Left lung (tissue), 10 donors: ENCODE results near the gene DPM1. TPM values are rescaled to one million over a fixed set of nuclear protein-coding genes. Genes with fewer than 3 reads are reported as not detected.

Experiments
- ATAC-seq: fragments of 200-7000 bp; cut with Tn5 transposase; one replicate; pipeline ENCODE4 v1.9.1; 2020; ENCODE audit warnings: moderate library complexity
- DNase-seq, 4 donors: peaks; one replicate each; pipeline ENCODE4 v3.0.0-alpha.2; 2013 to 2020
- H3K27ac ChIP-seq, 2 donors: fragments of 200-600 bp; sonication (generic) in 1 of 2; one replicate each; pipeline versions ENCODE4 v1.5.0 to v1.8.0; 2020 to 2021
- H3K27me3 ChIP-seq, 2 donors: fragments of 200-600 bp; sonication (generic) in 1 of 2; one replicate each; pipeline versions ENCODE4 v1.5.0 to v1.8.0; 2020 to 2021
- H3K36me3 ChIP-seq, 2 donors: fragments of 200-600 bp; sonication (generic) in 1 of 2; one replicate each; pipeline versions ENCODE4 v1.5.0 to v1.8.0; 2020 to 2021
- H3K4me1 ChIP-seq, 2 donors: fragments of 200-600 bp; one replicate each; pipeline ENCODE4 v1.8.0; 2021
- H3K4me3 ChIP-seq, 2 donors: fragments of 200-600 bp; sonication (generic) in 1 of 2; one replicate each; pipeline versions ENCODE4 v1.5.0 to v1.8.0; 2020 to 2021; ENCODE audit warnings: mild to moderate bottlenecking in 1 of 2
- H3K9me3 ChIP-seq, 2 donors: fragments of 200-600 bp; sonication (generic) in 1 of 2; one replicate each; pipeline versions ENCODE4 v1.5.0 to v1.8.0; 2020 to 2021
- CTCF ChIP-seq, 2 donors: fragments of 200-600 bp; sonication (generic) in 1 of 2; IDR thresholded peaks; one replicate each; pipeline versions ENCODE4 v1.5.0 to v1.8.0; 2021; ENCODE audit warnings: antibody characterized with exemption in 2 of 2
- intact Hi-C, 2 donors: fragments of 100-400 bp; cut with DNase I; formaldehyde crosslinking; loops; one replicate each; pipeline versions ENCODE4 v1.11.2 to v1.14.2; 2022
- polyA plus RNA-seq, 6 donors: library from polyadenylated mRNA; unstranded; fragments of 120-200 nt; gene quantifications; one replicate each; pipeline ENCODE4 v1.2.1, GENCODE V29; 2013; ENCODE audit not compliant: insufficient read length in 6 of 6
- total RNA-seq, 2 donors: library from RNA; stranded (reverse); fragmentation: NEBNext Ultra II Directional; extraction: Animal tissue kit (Norgen Biotek cat#: 25700); gene quantifications; one replicate each; pipeline ENCODE4 v1.2.1, GENCODE V29; 2021
- donor health status: DM: no; HTN: yes; CAD: no.
- donor health status: DM: no; HTN: no; CAD: no.

The DPM1 gene
- total and polyA plus RNA-seq, 8 donors, result 31.9 to 63.3 (median 56.4) TPM

DNA sequence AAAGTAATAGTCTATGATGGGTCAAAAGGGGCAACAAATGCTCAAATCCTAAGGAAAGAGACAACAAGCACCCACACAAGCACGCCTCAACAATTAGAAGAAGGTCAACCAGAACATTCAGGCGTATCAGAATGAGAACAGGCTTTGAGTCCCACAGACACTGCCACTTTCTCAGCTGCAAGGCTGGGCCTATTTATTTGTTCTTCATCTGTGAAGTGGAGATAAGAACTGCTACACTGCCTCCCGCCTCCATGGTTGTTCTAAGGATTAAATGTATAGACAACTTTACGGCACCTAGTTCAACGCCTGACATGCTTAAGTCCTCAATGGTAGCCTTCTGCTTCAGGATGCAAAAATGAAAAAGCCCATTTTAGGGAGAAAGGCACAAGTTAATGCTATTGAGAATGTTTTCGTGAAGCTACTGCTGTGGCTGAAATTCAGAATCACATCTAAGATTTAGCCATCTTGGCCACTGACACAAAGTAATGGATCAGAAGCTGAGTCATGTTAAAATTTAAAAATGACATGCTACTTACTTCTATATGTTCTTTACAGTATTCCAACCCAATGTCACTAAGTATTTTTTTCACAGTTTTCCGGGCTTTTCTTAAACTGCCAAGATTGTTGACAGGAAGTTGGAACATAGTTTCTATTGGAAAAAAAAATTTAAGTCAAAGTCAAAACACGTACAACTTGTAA, 54.8 kb downstream of the DPM1 start:
- no peak for TF ChIP-seq CTCF (IDR thresholded peaks at IDR 0.05)
- ATAC-seq (no peak), DNase-seq (no peak)
- peaks cover 0 to 32% of the 10 kb centered on the region in 2 donors for H3K36me3 ChIP-seq
- intact Hi-C loops, result no loop called here
- H3K27me3 ChIP-seq, result no peaks in the 10 kb centered on the region
- no peak overlapping the region for H3K27ac ChIP-seq
- H3K9me3 ChIP-seq, result no peaks in the 10 kb centered on the region
- H3K4me3 ChIP-seq, result no peak overlapping the region
- H3K4me1 ChIP-seq, result peaks cover 4 to 20% of the 10 kb centered on the region in 2 donors

DNA sequence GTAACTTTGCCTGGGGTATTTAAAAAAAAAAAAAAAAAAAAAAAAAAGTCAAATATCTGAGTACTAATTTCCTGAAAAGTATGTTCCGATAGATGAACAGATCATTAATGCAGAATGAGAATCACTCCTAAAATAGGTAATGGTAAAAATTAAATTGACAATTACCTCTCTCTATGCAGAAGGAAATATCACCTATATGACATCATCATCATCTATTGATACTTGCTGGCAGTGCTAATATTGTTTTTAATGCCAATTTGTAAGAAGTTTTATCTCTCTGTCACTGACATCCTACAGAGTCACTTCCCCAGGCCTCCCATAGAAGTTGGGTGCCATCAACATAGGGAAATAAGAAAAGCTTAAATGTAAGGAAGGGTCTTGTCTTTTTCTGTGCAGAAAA, 57.0 kb downstream of the DPM1 start:
- ATAC-seq (no peak), DNase-seq (no peak)
- H3K9me3 ChIP-seq, result no peaks in the 10 kb centered on the region
- H3K4me3 ChIP-seq, result no peak overlapping the region
- peaks cover 0 to 54% of the 10 kb centered on the region in 2 donors for H3K36me3 ChIP-seq
- peaks cover 4 to 12% of the 10 kb centered on the region in 2 donors for H3K4me1 ChIP-seq
- intact Hi-C loops, result no loop called here
- TF ChIP-seq CTCF (IDR thresholded peaks at IDR 0.05), result no peak
- no peak overlapping the region for H3K27ac ChIP-seq
- H3K27me3 ChIP-seq, result no peaks in the 10 kb centered on the region

- Histone ChIP-seq H3K36me3 (peaks cover 0 to 64% of the 10 kb centered on the region in 2 donors), H3K27me3 (no peaks in the 10 kb centered on the region), H3K9me3 (no peaks in the 10 kb centered on the region), H3K4me1 (peaks cover 4 to 10% of the 10 kb centered on the region in 2 donors), H3K4me3 (no peak overlapping the region), H3K27ac (no peak overlapping the region)
- DNase-seq (no peak), ATAC-seq (no peak)
- TF ChIP-seq CTCF (IDR thresholded peaks at IDR 0.05), result no peak
- intact Hi-C loops, result no loop called here
Measured at GRCh38 chr20:50900261-50900660, 58.1 kb downstream of the DPM1 start.

DNA sequence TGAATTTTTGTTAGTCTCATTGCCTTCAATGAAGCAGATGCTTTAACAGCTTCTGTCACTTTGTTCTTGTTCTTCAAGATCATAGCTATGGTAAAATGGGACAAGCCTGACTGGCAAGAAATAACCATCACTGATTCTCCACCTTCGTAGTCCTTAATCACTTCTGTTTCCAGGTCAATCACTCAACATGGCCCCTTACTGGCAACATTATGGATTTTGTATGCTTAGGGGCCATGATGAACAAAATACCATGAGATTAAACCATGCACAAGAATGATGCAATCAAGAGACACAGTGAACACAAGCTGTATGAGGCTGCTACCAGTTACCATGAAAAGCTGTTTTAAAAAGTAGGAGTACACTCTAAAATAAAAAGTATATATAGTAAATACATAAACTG, 59.9 kb downstream of the DPM1 start:
- TF ChIP-seq CTCF (IDR thresholded peaks at IDR 0.05), result no peak
- DNase-seq (no peak), ATAC-seq (no peak)
- intact Hi-C loops, result no loop called here
- Histone ChIP-seq H3K36me3 (peaks cover 0 to 81% of the 10 kb centered on the region in 2 donors), H3K27ac (no peak overlapping the region), H3K27me3 (no peaks in the 10 kb centered on the region), H3K4me1 (peaks cover 0 to 1% of the 10 kb centered on the region in 2 donors), H3K9me3 (no peaks in the 10 kb centered on the region), H3K4me3 (no peak overlapping the region)

DNA sequence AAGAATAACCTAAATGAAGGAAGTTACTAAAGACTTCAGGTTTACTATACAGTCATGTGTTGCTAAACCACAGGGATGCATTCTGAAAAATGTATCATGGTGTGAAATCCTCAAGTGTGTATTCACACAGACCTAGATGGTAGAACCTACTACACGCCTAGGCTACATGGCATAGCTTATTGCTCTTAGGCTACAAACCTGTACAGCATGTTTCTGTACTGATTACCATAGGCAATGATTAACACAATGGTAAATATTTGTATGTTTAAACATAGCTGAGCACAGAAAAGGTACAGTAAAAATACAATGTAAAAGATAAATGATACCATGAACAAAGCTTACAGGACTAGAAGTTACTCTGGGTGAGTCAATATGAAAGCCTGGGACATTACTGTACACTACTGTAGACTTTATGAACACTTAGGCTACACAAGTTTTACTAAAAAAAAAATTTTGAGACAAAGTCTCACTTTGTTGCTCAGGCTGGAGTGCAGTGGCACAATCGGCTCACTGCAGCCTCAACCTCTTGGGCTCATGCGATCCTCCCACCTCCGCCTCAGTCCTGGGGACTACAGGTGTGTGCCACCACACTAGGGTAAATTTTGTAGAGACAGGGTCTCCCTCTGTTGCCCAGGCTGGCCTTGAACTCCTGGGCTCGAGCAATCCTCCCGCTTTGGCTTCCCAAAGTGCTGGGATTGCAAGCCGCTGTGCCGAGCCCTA, 63.1 kb downstream of the DPM1 start:
- intact Hi-C loops, result no loop called here
- peaks cover 0 to 99% of the 10 kb centered on the region in 2 donors for H3K36me3 ChIP-seq
- no peak for DNase-seq
- TF ChIP-seq CTCF (IDR thresholded peaks at IDR 0.05), result no peak
- ATAC-seq, result no peak
- no peaks in the 10 kb centered on the region for H3K9me3 ChIP-seq
- H3K27ac ChIP-seq, result no peak overlapping the region
- H3K27me3 ChIP-seq, result no peaks in the 10 kb centered on the region
- no peak overlapping the region for H3K4me3 ChIP-seq
- no peaks in the 10 kb centered on the region for H3K4me1 ChIP-seq
